Fibroblast of lung (primary cell): ENCODE measurements around the gene DPYD. TPM values are rescaled to one million over a fixed set of nuclear protein-coding genes. Genes with fewer than 3 reads are reported as not detected.

Source experiments
- DNase-seq, 2 donors: peaks; one replicate each; pipeline versions ENCODE4 v3.0.0 to v3.0.0-alpha.2; 2010; ENCODE audit warnings: low read depth in 2 of 2
- H2AFZ ChIP-seq: 2 replicates; pipeline ENCODE4 v1.5.1; 2012; ENCODE audit warnings: low read length, control low read depth, inconsistent platforms
- H3K27ac ChIP-seq: 2 replicates; pipeline ENCODE4 v1.5.1; 2011; ENCODE audit warnings: low read length, control low read depth; ENCODE audit not compliant: insufficient read depth
- H3K27me3 ChIP-seq: 2 replicates; pipeline ENCODE4 v1.5.1; 2011; ENCODE audit warnings: mild to moderate bottlenecking, low read length; ENCODE audit not compliant: control insufficient read depth, insufficient read depth
- H3K36me3 ChIP-seq: 2 replicates; pipeline ENCODE4 v1.5.1; 2011; ENCODE audit warnings: low read length; ENCODE audit not compliant: control insufficient read depth, insufficient read depth
- H3K4me1 ChIP-seq: 2 replicates; pipeline ENCODE4 v1.5.1; 2011; ENCODE audit warnings: low read length; ENCODE audit not compliant: control insufficient read depth, insufficient read depth; ENCODE audit errors: extremely low read depth
- H3K4me2 ChIP-seq: 2 replicates; pipeline ENCODE4 v1.5.1; 2011; ENCODE audit warnings: low read length, control low read depth; ENCODE audit not compliant: insufficient read depth; ENCODE audit errors: extremely low read depth
- H3K4me3 ChIP-seq, 4 experiments: fragments of 200-600 bp in 1 of 4; sonication (generic) in 1 of 4; replicated peaks in 1 of 4; 2 replicates each; pipeline ENCODE4 v1.5.1; 2011 to 2016; ENCODE audit warnings: low read length in 4 of 4, low read depth in 3 of 4, mild to moderate bottlenecking in 3 of 4, control low read depth in 2 of 4, inconsistent platforms in 1 of 4, mixed read lengths in 1 of 4; ENCODE audit not compliant: insufficient read depth in 1 of 4; ENCODE audit errors: control extremely low read depth in 1 of 4
- H3K79me2 ChIP-seq: 2 replicates; pipeline ENCODE4 v1.5.1; 2012; ENCODE audit warnings: mild to moderate bottlenecking, low read length, inconsistent platforms; ENCODE audit not compliant: control insufficient read depth, insufficient read depth
- H3K9ac ChIP-seq: 2 replicates; pipeline ENCODE4 v1.5.1; 2011; ENCODE audit warnings: mild to moderate bottlenecking, low read length, control low read depth; ENCODE audit not compliant: insufficient read depth
- H3K9me3 ChIP-seq: 2 replicates; pipeline ENCODE4 v1.5.1; 2012; ENCODE audit warnings: low read depth, low read length; ENCODE audit not compliant: control insufficient read depth, insufficient read depth
- H4K20me1 ChIP-seq: 2 replicates; pipeline ENCODE4 v1.5.1; 2011; ENCODE audit warnings: low read length; ENCODE audit not compliant: control insufficient read depth, insufficient read depth; ENCODE audit errors: extremely low read depth
- CTCF ChIP-seq, 2 donors: IDR thresholded peaks in 1 of 2; conservative IDR thresholded peaks in 1 of 2; 1 replicate in 1 of 2; 2 replicates in 1 of 2; pipeline ENCODE4 v1.5.1; 2011 to 2012; ENCODE audit warnings: low read length in 2 of 2, control low read depth in 1 of 2, inconsistent platforms in 1 of 2, low read depth in 1 of 2, mild to moderate bottlenecking in 1 of 2
- EZH2 ChIP-seq: IDR thresholded peaks from 2 replicates; pipeline ENCODE4 v1.5.1; 2012; ENCODE audit warnings: low read length, control low read depth, mild to moderate bottlenecking; ENCODE audit errors: missing control alignments
- polyA plus RNA-seq, 2 donors: library from polyadenylated mRNA; depleted of rRNA in 1 of 2; stranded (reverse) in 1 of 2; unstranded in 1 of 2; fragments of >200 nt; gene quantifications; 2 replicates each; pipeline ENCODE4 v1.2.1, GENCODE V29; 2011 to 2012; ENCODE audit warnings: missing spikeins in 1 of 2
- total RNA-seq: library from RNA; depleted of rRNA; stranded (reverse); fragments of >200 nt; gene quantifications from 2 replicates; pipeline ENCODE4 v1.2.1, GENCODE V29; 2014

The DPYD gene
- total and polyA plus RNA-seq, 2 donors (not counting 1 experiment from before 2014, with no cell fraction given): 32.0 to 63.1 TPM

- Histone ChIP-seq H3K4me2 (no peak overlapping the region), H3K79me2 (no peaks in the 10 kb centered on the region), H3K9ac (no peak overlapping the region), H3K4me3 (no peak overlapping the region), H3K9me3 (no peaks in the 10 kb centered on the region), H2AFZ (no peak overlapping the region), H4K20me1 (no peaks in the 10 kb centered on the region), H3K27me3 (no peaks in the 10 kb centered on the region), H3K27ac (no peak overlapping the region), H3K4me1 (peaks cover 2% of the 10 kb centered on the region), H3K36me3 (no peaks in the 10 kb centered on the region)
- no peak for DNase-seq
- TF ChIP-seq EZH2: no peak
- TF ChIP-seq CTCF (conservative IDR thresholded peaks at IDR 0.05 in 1 of 2, IDR thresholded peaks at IDR 0.05 in 1 of 2; ENCODE audit: low read depth in 1 of 2, low read length in 2 of 2): no peak
These were observed 823.4 kb downstream of the DPYD start for GRCh38 chr1:97097404-97097925.

GRCh38 chr1:97095764-97096163, 825.1 kb downstream of the DPYD start:
- Histone ChIP-seq H3K27me3 (no peaks in the 10 kb centered on the region), H2AFZ (no peak overlapping the region), H3K9me3 (no peaks in the 10 kb centered on the region), H3K4me2 (no peak overlapping the region), H3K4me3 (no peak overlapping the region), H4K20me1 (no peaks in the 10 kb centered on the region), H3K79me2 (no peaks in the 10 kb centered on the region), H3K36me3 (no peaks in the 10 kb centered on the region), H3K27ac (no peak overlapping the region), H3K9ac (no peak overlapping the region), H3K4me1 (peaks cover 2% of the 10 kb centered on the region)
- no peak for TF ChIP-seq EZH2
- no peak for TF ChIP-seq CTCF (conservative IDR thresholded peaks at IDR 0.05 in 1 of 2, IDR thresholded peaks at IDR 0.05 in 1 of 2; ENCODE audit: low read depth in 1 of 2, low read length in 2 of 2)
- DNase-seq: no peak

GRCh38 chr1:97094247-97094972, 826.4 kb downstream of the DPYD start:
- no peak overlapping the region for H3K9ac ChIP-seq
- peak overlapping the region; percentile 6 for H3K27ac ChIP-seq
- H2AFZ ChIP-seq: no peak overlapping the region
- no peaks in the 10 kb centered on the region for H3K27me3 ChIP-seq
- no peak overlapping the region for H3K4me3 ChIP-seq
- H4K20me1 ChIP-seq: no peaks in the 10 kb centered on the region
- peaks cover 2% of the 10 kb centered on the region for H3K4me1 ChIP-seq
- H3K9me3 ChIP-seq: no peaks in the 10 kb centered on the region
- peak overlapping the region; percentile 52 for H3K4me2 ChIP-seq
- DNase-seq: peak; percentile 59 to 98
- H3K79me2 ChIP-seq: no peaks in the 10 kb centered on the region
- H3K36me3 ChIP-seq: no peaks in the 10 kb centered on the region
- TF ChIP-seq CTCF (conservative IDR thresholded peaks at IDR 0.05 in 1 of 2, IDR thresholded peaks at IDR 0.05 in 1 of 2; ENCODE audit: low read depth in 1 of 2, low read length in 2 of 2) (no peak), EZH2 (no peak)
